Mammary epithelial cell (primary cell): ENCODE results near the gene PLPPR3.

Experiments used
- CTCF ChIP-seq, 2 donors: IDR thresholded peaks in 1 of 2; conservative IDR thresholded peaks in 1 of 2; 2 replicates each; pipeline ENCODE4 v1.5.1; 2011 to 2012; ENCODE audit warnings: inconsistent platforms in 2 of 2, low read length in 2 of 2, mild to moderate bottlenecking in 2 of 2, control low read depth in 1 of 2, low read depth in 1 of 2; ENCODE audit not compliant: insufficient read depth in 1 of 2; ENCODE audit errors: extremely low read depth in 1 of 2
- EZH2 ChIP-seq: IDR thresholded peaks from 2 replicates; pipeline ENCODE4 v1.6.1; 2012; ENCODE audit warnings: low read length, inconsistent platforms, borderline replicate concordance

GRCh38 chr19:807627-808422 lies 13.9 kb downstream of the PLPPR3 start:
- no peak for TF ChIP-seq EZH2
- no peak for TF ChIP-seq CTCF (conservative IDR thresholded peaks at IDR 0.05 in 1 of 2, IDR thresholded peaks at IDR 0.05 in 1 of 2; ENCODE audit: extremely low read depth in 1 of 2, insufficient read depth in 1 of 2, low read depth in 1 of 2, low read length in 2 of 2)
